ENCODE results near the gene TGFBRAP1. TPM values are rescaled to one million over a fixed set of nuclear protein-coding genes. Genes with fewer than 3 reads are reported as not detected.
"Not testable (repeated sequence)": the region's sequence is repeated elsewhere in the genome, so short reads cannot be mapped to it uniquely, and the experiment has no call there.

TGFBRAP1 gene
- total and polyA plus RNA-seq, 8 donors = 3.6 to 11.5 (median 8.7) TPM

GRCh38 chr2:105252271-105252670, 77.3 kb downstream of the TGFBRAP1 start:
- no peaks in the 10 kb centered on the region for H3K4me1 ChIP-seq
- DNase-seq = no peak
- no peaks in the 10 kb centered on the region for H3K36me3 ChIP-seq
- H3K27me3 ChIP-seq = no peaks in the 10 kb centered on the region
- no peak overlapping the region for H3K27ac ChIP-seq
- no peak overlapping the region for H3K4me3 ChIP-seq
- intact Hi-C loops (cut with DNase I) = no loop called here
- no peaks in the 10 kb centered on the region for H3K9me3 ChIP-seq
- 85 to 92% methylated on average over 2 of the region's 2 CpGs for WGBS, 2 donors
- no peak for ATAC-seq
- FAIRE-seq = no peak
- TF ChIP-seq CTCF (IDR thresholded peaks at IDR 0.05) = no peak

GRCh38 chr2:105251016-105251648, 78.4 kb downstream of the TGFBRAP1 start:
- H3K36me3 ChIP-seq; H3K4me1 ChIP-seq; H3K4me3 ChIP-seq; H3K9me3 ChIP-seq; FAIRE-seq; H3K27me3 ChIP-seq; H3K27ac ChIP-seq; DNase-seq; intact Hi-C loops (cut with DNase I); ATAC-seq: not testable (repeated sequence)
- WGBS, 2 donors = 95 to 98% methylated on average over 40 to 43 of the region's 43 CpGs

GRCh38 chr2:105249891-105250290, 79.6 kb downstream of the TGFBRAP1 start:
- Histone ChIP-seq H3K9me3 (no peaks in the 10 kb centered on the region), H3K27me3 (no peaks in the 10 kb centered on the region), H3K36me3 (no peaks in the 10 kb centered on the region), H3K4me1 (no peaks in the 10 kb centered on the region), H3K27ac (no peak overlapping the region), H3K4me3 (no peak overlapping the region)
- TF ChIP-seq CTCF (IDR thresholded peaks at IDR 0.05) = no peak
- no peak for DNase-seq
- 56 to 77% methylated on average over 4 of the region's 4 CpGs for WGBS, 2 donors
- intact Hi-C loops (cut with DNase I) = loop anchor here in 1 of 3 donors (10.0 kb wide), 1 partner anchor 145 kb away; no protein-coding TSS in a partner anchor
- FAIRE-seq = no peak
- no peak for ATAC-seq

- H3K4me1 ChIP-seq = no peaks in the 10 kb centered on the region
- H3K4me3 ChIP-seq = no peak overlapping the region
- TF ChIP-seq CTCF (IDR thresholded peaks at IDR 0.05) = no peak
- H3K27ac ChIP-seq = no peak overlapping the region
- ATAC-seq (peak in 2 of 4 donors; percentile 41 to 45), FAIRE-seq (no peak), DNase-seq (no peak)
- 57 to 63% methylated on average over 5 of the region's 5 CpGs for WGBS, 2 donors
- H3K9me3 ChIP-seq = no peaks in the 10 kb centered on the region
- H3K36me3 ChIP-seq = no peaks in the 10 kb centered on the region
- intact Hi-C loops (cut with DNase I) = loop anchor here in 1 of 3 donors (10.0 kb wide), 1 partner anchor 144 kb away; no protein-coding TSS in a partner anchor
- no peaks in the 10 kb centered on the region for H3K27me3 ChIP-seq
Measured at GRCh38 chr2:105249181-105249580, 80.4 kb downstream of the TGFBRAP1 start.

- H3K9me3 ChIP-seq = no peaks in the 10 kb centered on the region
- no peaks in the 10 kb centered on the region for H3K36me3 ChIP-seq
- no peak for ATAC-seq
- no peak for DNase-seq
- WGBS, 2 donors = 79 to 91% methylated on average over 4 of the region's 4 CpGs
- H3K27ac ChIP-seq = no peak overlapping the region
- no peaks in the 10 kb centered on the region for H3K27me3 ChIP-seq
- H3K4me1 ChIP-seq = no peaks in the 10 kb centered on the region
- no peak for TF ChIP-seq CTCF (IDR thresholded peaks at IDR 0.05)
- FAIRE-seq = no peak
- intact Hi-C loops (cut with DNase I) = loop anchor here in 1 of 3 donors (10.0 kb wide), 1 partner anchor 144 kb away; no protein-coding TSS in a partner anchor
- no peak overlapping the region for H3K4me3 ChIP-seq
Measured at GRCh38 chr2:105248316-105249070, 81.0 kb downstream of the TGFBRAP1 start.

All from pancreas (tissue), 10 donors.